ENCODE results near the gene TOP3B. TPM values are rescaled to one million over a fixed set of nuclear protein-coding genes. Genes with fewer than 3 reads are reported as not detected.
A peak's percentile ranks its signal among the peaks of the same experiment; 100 is the strongest.

Gene TOP3B
- total and polyA plus RNA-seq, 9 of the 15 experiments (the other 6 are each of a cell fraction or from before 2014, with no cell fraction given): 3.0 to 188 (median 112) TPM

DNA sequence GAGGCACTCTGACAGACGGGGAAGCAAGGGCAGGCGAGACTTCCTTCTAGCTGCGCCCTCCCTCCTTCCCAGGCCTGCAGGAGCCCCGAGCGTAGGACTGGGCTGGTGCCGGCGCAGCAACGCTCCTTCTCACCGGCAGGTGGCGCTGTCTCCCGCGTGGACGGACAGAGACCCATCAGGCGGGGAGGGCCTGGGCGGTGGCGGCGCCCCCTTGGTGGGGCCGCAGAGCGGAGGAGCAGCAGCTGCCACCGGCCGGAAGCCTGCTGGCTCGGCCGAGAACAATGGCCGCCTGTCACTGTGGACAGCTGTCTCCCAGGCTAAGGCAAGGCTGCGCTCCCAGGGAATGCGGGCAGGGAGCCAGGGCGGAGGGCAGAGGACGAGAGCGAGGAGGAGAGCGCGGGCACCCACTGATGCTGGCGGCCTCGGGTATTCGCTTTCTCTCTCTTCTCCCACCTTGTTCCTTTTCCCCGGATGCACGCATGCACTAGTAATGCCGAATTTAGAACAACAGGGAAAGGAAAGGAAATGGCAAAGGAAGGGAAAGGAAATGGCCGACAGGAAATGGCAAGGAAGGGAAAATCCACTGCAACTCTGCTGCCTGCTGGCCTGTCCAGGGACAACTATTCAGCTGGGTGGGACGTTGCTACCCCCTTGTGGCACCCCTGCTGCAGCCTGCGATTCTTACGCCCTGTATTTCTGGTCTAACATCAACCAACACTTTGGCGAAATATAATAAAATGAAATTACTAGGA is 44.3 kb downstream of the TOP3B start:
- 5% methylated on average over 42 of the region's 42 CpGs for WGBS (ENCODE audit: insufficient coverage, low coverage, missing lambda C conversion rate)
- Histone ChIP-seq H2AFZ (ENCODE audit: low read depth, low read length) (peak overlapping the region; percentile 96), H3K9me1 (ENCODE audit: control insufficient read depth, insufficient read depth, low read length) (peaks cover 8% of the 10 kb centered on the region), H3K9ac (ENCODE audit: insufficient read depth in 1 of 2, low read depth in 2 of 2, low read length in 2 of 2) (peak overlapping the region; percentile 85 to 92), H4K20me1 (replicated peaks; ENCODE audit: control insufficient read depth, insufficient read depth, low read length) (peaks cover 10% of the 10 kb centered on the region; the same call in 1 of the 2 replicates), H3K4me2 (ENCODE audit: insufficient read depth, low read length) (peak overlapping the region; percentile 94), H3K27me3 (ENCODE audit: control insufficient read depth in 2 of 2, insufficient read depth in 2 of 2, low read length in 2 of 2) (no peaks in the 10 kb centered on the region), H3K79me2 (ENCODE audit: control insufficient read depth, insufficient read depth, low read length) (peaks cover 4% of the 10 kb centered on the region; the same call in 1 of the 3 replicates), H3K4me1 (replicated peaks in 1 of 2; ENCODE audit: control insufficient read depth in 2 of 2, insufficient read depth in 2 of 2, low read length in 2 of 2) (peaks cover 12 to 52% of the 10 kb centered on the region in 2 experiments), H3K27ac (ENCODE audit: extremely low read depth, low read depth, low read length) (peak overlapping the region; percentile 85), H3K36me3 (ENCODE audit: control insufficient read depth, insufficient read depth, low read length) (peaks cover 83% of the 10 kb centered on the region), H3K4me3 (peak overlapping the region; percentile 45), H3K9me3 (replicated peaks; ENCODE audit: control insufficient read depth, insufficient read depth, low read depth, low read length) (no peaks in the 10 kb centered on the region)
- BruUV-seq (replicated peaks): no TSS peak
- peak; percentile 100 for DNase-seq (ENCODE audit: extremely low read depth in 1 of 4, low spot score in 3 of 4)
- ChIA-PET POLR2A (interaction anchor here (0.6 to 49.7 kb wide), 52 partner anchors 5 to 1070 kb away, joined by 3 to 1041 read pairs (median 4); partner anchors contain the start of genes MAPK1, PPIL2, PPM1F and SDF2L1), CTCF (ENCODE audit: low intra/inter-chr PET ratio) (interaction anchor here (0.6 to 9.2 kb wide), 33 partner anchors 8 to 1556 kb away, joined by 3 to 609 read pairs (median 4); partner anchors contain the start of genes MAPK1, PPIL2, PPM1F and SDF2L1)
- ATAC-seq: peak; percentile 97
- intact Hi-C loops (cut with micrococcal nuclease) (loop anchor here (1.0 to 5.0 kb wide), 11 partner anchors 15 to 278 kb away; partner anchors contain the start of genes MAPK1, PPIL2, PPM1F and TOP3B), in situ Hi-C loops (cut with MboI) (loop anchor here (25.0 kb wide), 3 partner anchors 401 to 801 kb away; partner anchors contain the start of gene HIC2)
- peak; percentile 98 for FAIRE-seq
- TF ChIP-seq CTCF (IDR thresholded peaks at IDR 0.05 in 2 of 3, conservative IDR thresholded peaks at IDR 0.05 in 1 of 3; ENCODE audit: insufficient read depth in 2 of 3, low read depth in 1 of 3, low read length in 3 of 3) (peak in 2 of 3 experiments; percentile 100; a peak in 4 of 6 replicates), CCNT2 (IDR thresholded peaks at IDR 0.05; ENCODE audit: borderline replicate concordance, extremely low read depth, insufficient read length, low read depth, low read length) (no peak), GTF2F1 (IDR thresholded peaks at IDR 0.05; ENCODE audit: low read depth, low read length) (peak; percentile 91), RBM14 (IDR thresholded peaks at IDR 0.05; ENCODE audit: borderline replicate concordance, insufficient read depth, low read depth, low read length) (no peak), MYNN (IDR thresholded peaks at IDR 0.05) (no peak), MYNN (CRISPR knock-in tag; IDR thresholded peaks at IDR 0.05) (no peak), NEUROD1 (IDR thresholded peaks at IDR 0.05; ENCODE audit: borderline replicate concordance, low read depth, low read length, partially characterized antibody) (peak; percentile 93), NCOA1 (IDR thresholded peaks at IDR 0.05; ENCODE audit: low read depth) (no peak), ZNF384 (IDR thresholded peaks at IDR 0.05; ENCODE audit: low read depth, low read length) (peak; percentile 87), TCF7L2 (IDR thresholded peaks at IDR 0.05; ENCODE audit: low read depth, low read length) (peak; percentile 55; the same call in 1 of the 2 replicates), RCOR1 (IDR thresholded peaks at IDR 0.05; ENCODE audit: borderline replicate concordance in 1 of 2, low read depth in 2 of 2, low read length in 2 of 2) (peak; percentile 91 to 99), MXI1 (IDR thresholded peaks at IDR 0.05; ENCODE audit: low read depth, low read length) (peak; percentile 77)
- TF ChIP-seq, protein P1, sequence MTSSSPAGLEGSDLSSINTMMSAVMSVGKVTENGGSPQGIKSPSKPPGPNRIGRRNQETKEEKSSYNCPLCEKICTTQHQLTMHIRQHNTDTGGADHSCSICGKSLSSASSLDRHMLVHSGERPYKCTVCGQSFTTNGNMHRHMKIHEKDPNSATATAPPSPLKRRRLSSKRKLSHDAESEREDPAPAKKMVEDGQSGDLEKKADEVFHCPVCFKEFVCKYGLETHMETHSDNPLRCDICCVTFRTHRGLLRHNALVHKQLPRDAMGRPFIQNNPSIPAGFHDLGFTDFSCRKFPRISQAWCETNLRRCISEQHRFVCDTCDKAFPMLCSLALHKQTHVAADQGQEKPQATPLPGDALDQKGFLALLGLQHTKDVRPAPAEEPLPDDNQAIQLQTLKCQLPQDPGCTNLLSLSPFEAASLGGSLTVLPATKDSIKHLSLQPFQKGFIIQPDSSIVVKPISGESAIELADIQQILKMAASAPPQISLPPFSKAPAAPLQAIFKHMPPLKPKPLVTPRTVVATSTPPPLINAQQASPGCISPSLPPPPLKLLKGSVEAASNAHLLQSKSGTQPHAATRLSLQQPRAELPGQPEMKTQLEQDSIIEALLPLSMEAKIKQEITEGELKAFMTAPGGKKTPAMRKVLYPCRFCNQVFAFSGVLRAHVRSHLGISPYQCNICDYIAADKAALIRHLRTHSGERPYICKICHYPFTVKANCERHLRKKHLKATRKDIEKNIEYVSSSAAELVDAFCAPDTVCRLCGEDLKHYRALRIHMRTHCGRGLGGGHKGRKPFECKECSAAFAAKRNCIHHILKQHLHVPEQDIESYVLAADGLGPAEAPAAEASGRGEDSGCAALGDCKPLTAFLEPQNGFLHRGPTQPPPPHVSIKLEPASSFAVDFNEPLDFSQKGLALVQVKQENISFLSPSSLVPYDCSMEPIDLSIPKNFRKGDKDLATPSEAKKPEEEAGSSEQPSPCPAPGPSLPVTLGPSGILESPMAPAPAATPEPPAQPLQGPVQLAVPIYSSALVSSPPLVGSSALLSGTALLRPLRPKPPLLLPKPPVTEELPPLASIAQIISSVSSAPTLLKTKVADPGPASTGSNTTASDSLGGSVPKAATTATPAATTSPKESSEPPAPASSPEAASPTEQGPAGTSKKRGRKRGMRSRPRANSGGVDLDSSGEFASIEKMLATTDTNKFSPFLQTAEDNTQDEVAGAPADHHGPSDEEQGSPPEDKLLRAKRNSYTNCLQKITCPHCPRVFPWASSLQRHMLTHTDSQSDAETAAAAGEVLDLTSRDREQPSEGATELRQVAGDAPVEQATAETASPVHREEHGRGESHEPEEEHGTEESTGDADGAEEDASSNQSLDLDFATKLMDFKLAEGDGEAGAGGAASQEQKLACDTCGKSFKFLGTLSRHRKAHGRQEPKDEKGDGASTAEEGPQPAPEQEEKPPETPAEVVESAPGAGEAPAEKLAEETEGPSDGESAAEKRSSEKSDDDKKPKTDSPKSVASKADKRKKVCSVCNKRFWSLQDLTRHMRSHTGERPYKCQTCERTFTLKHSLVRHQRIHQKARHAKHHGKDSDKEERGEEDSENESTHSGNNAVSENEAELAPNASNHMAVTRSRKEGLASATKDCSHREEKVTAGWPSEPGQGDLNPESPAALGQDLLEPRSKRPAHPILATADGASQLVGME (CRISPR knock-in tag; IDR thresholded peaks at IDR 0.05): no peak
